Parathyroid adenoma (tissue), 2 donors: ENCODE results near the gene RPL7L1.

Experiments
- H2AFZ ChIP-seq: fragments of 300-600 bp; sonication (generic); one replicate; pipeline ENCODE4 v1.7.0; 2017; ENCODE audit warnings: antibody characterized with exemption, mild to moderate bottlenecking
- H3K27ac ChIP-seq: fragments of 300-600 bp; sonication (generic); one replicate; pipeline ENCODE4 v1.7.0; 2017
- H3K27me3 ChIP-seq: fragments of 300-600 bp; sonication (generic); one replicate; pipeline ENCODE4 v1.7.0; 2017; ENCODE audit warnings: low read length; ENCODE audit not compliant: control insufficient read depth, insufficient read depth
- H3K36me3 ChIP-seq: fragments of 300-600 bp; sonication (generic); one replicate; pipeline ENCODE4 v1.7.0; 2017; ENCODE audit warnings: low read length; ENCODE audit not compliant: control insufficient read depth, insufficient read depth
- H3K4me1 ChIP-seq: fragments of 300-600 bp; sonication (generic); one replicate; pipeline ENCODE4 v1.7.0; 2017; ENCODE audit warnings: control low read depth
- H3K4me2 ChIP-seq: fragments of 300-600 bp; sonication (generic); one replicate; pipeline ENCODE4 v1.7.0; 2017; ENCODE audit warnings: low read length
- H3K4me3 ChIP-seq: fragments of 300-600 bp; sonication (generic); one replicate; pipeline ENCODE4 v1.7.0; 2017; ENCODE audit warnings: low read depth, low read length
- H3K79me2 ChIP-seq: fragments of 300-600 bp; sonication (generic); one replicate; pipeline ENCODE4 v1.7.0; 2017; ENCODE audit warnings: control low read depth
- H3K9ac ChIP-seq: fragments of 300-600 bp; sonication (generic); one replicate; pipeline ENCODE4 v1.7.0; 2017; ENCODE audit warnings: mild to moderate bottlenecking
- H3K9me3 ChIP-seq: fragments of 300-600 bp; sonication (generic); one replicate; pipeline ENCODE4 v1.7.0; 2017; ENCODE audit warnings: low read length; ENCODE audit not compliant: control insufficient read depth
- CTCF ChIP-seq: fragments of 300-600 bp; sonication (generic); IDR thresholded peaks from one replicate; pipeline ENCODE4 v1.7.0; 2017; ENCODE audit warnings: antibody characterized with exemption, mild to moderate bottlenecking
- donor health status: primary hyperparathyroidism.

RPL7L1 gene

DNA sequence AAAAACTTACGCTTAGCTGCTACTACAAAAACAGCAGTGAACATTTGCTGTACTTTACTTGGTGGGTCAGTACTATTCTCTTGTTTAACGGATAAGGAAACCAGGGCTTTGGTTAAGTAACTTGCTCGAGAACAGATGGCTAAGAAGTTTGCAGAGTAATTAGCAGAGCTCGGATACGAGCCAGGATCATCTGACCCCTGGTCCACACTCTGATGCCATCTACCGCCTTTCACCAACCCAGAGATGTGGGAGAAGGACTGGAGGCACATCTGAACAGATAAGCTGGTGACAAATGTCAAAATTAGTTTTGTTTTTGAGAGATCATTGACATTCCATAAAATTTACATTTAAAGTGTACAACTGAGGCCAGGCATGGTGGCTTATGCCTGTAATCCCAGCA, 18.9 kb upstream of the RPL7L1 start:
- no peaks in the 10 kb centered on the region for H3K27me3 ChIP-seq
- H3K4me2 ChIP-seq = no peak overlapping the region
- no peaks in the 10 kb centered on the region for H3K9me3 ChIP-seq
- no peaks in the 10 kb centered on the region for H3K4me1 ChIP-seq
- H2AFZ ChIP-seq = no peak overlapping the region
- TF ChIP-seq CTCF = no peak
- H3K27ac ChIP-seq = no peak overlapping the region
- H3K9ac ChIP-seq = no peak overlapping the region
- no peaks in the 10 kb centered on the region for H3K79me2 ChIP-seq
- no peak overlapping the region for H3K4me3 ChIP-seq
- H3K36me3 ChIP-seq = no peaks in the 10 kb centered on the region

DNA sequence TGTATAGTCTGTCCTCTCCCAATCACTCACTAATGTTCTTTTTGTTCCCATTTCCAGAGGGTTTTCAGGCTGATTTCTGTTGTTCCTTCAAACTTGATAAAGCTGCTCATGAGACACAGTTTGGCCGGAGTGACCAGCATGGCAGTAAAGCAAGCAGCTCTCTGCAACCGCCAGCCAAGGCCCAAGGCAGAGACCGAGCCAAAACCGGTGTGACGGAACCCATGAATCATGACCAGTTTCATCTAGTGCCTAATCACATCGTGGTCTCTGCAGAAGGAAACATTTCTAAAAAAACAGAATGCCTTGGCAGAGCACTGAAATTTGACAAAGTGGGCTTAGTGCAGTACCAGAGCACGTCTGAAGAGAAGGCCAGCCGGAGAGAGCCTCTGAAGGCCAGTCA, 14.8 kb upstream of the RPL7L1 start:
- Histone ChIP-seq H3K79me2 (no peaks in the 10 kb centered on the region), H3K4me3 (no peak overlapping the region), H3K9ac (no peak overlapping the region), H3K36me3 (no peaks in the 10 kb centered on the region), H2AFZ (no peak overlapping the region), H3K4me2 (no peak overlapping the region), H3K27ac (no peak overlapping the region), H3K27me3 (no peaks in the 10 kb centered on the region), H3K4me1 (no peaks in the 10 kb centered on the region), H3K9me3 (no peaks in the 10 kb centered on the region)
- TF ChIP-seq CTCF = no peak

- Histone ChIP-seq H3K27me3 (no peaks in the 10 kb centered on the region), H3K4me3 (no peak overlapping the region), H3K4me2 (no peak overlapping the region), H3K4me1 (no peaks in the 10 kb centered on the region), H2AFZ (no peak overlapping the region), H3K36me3 (no peaks in the 10 kb centered on the region), H3K9ac (no peak overlapping the region), H3K9me3 (no peaks in the 10 kb centered on the region), H3K27ac (no peak overlapping the region), H3K79me2 (no peaks in the 10 kb centered on the region)
- TF ChIP-seq CTCF = no peak
These were observed 9.1 kb upstream of the RPL7L1 start for GRCh38 chr6:42870145-42870936.

DNA sequence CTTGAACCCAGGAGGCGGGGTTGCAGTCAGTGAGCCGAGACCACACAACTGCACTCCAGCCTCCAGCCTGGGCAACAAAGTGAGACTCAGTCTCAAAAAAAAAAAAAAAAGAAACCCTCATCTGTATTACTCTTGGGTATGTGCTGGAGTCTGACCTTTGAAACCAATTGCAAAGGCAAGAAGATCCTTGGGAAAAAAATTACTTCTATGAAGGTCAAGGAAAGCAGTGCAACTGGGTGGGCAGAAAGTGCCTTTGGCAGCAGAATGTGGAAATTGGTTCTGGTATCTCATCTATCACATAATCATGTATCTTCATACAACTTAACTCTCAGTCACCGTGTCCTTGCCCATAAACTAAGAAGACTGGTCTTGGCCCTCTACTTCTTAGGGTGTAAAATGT, 7.7 kb upstream of the RPL7L1 start:
- no peaks in the 10 kb centered on the region for H3K36me3 ChIP-seq
- no peaks in the 10 kb centered on the region for H3K4me1 ChIP-seq
- no peaks in the 10 kb centered on the region for H3K9me3 ChIP-seq
- TF ChIP-seq CTCF = no peak
- H2AFZ ChIP-seq = no peak overlapping the region
- no peak overlapping the region for H3K27ac ChIP-seq
- H3K9ac ChIP-seq = no peak overlapping the region
- no peaks in the 10 kb centered on the region for H3K27me3 ChIP-seq
- no peak overlapping the region for H3K4me3 ChIP-seq
- H3K79me2 ChIP-seq = no peaks in the 10 kb centered on the region
- no peak overlapping the region for H3K4me2 ChIP-seq

DNA sequence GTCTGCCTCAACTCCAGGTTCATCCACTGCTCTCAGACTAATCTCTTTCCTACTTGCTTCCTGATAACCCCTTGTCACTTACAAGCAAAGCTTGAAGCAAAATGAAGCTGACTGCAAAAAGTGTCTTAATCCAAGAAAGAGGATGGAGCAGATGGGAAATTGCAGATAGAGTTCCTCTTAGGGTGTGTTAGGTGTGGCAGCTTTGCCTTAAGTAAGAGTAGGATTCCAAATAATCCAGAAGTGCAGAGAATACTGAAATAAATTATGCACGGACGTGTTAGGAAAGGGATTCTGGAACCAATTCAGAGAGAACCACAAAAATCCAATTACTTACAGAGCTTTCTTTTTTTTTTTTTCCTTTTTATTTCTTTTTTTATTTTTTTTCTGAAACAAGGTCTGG, 6.1 kb upstream of the RPL7L1 start:
- no peak for TF ChIP-seq CTCF
- Histone ChIP-seq H2AFZ (no peak overlapping the region), H3K4me3 (no peak overlapping the region), H3K79me2 (no peaks in the 10 kb centered on the region), H3K4me1 (no peaks in the 10 kb centered on the region), H3K9me3 (no peaks in the 10 kb centered on the region), H3K4me2 (no peak overlapping the region), H3K36me3 (no peaks in the 10 kb centered on the region), H3K27ac (no peak overlapping the region), H3K9ac (no peak overlapping the region), H3K27me3 (no peaks in the 10 kb centered on the region)
